ENCODE measurements around the gene TMA7B. TPM values are rescaled to one million over a fixed set of nuclear protein-coding genes. Genes with fewer than 3 reads are reported as not detected.
"Not testable (repeated sequence)": the region's sequence is repeated elsewhere in the genome, so short reads cannot be mapped to it uniquely, and the experiment has no call there.

TMA7B gene
- total and polyA plus RNA-seq, 12 donors: not detected

DNA sequence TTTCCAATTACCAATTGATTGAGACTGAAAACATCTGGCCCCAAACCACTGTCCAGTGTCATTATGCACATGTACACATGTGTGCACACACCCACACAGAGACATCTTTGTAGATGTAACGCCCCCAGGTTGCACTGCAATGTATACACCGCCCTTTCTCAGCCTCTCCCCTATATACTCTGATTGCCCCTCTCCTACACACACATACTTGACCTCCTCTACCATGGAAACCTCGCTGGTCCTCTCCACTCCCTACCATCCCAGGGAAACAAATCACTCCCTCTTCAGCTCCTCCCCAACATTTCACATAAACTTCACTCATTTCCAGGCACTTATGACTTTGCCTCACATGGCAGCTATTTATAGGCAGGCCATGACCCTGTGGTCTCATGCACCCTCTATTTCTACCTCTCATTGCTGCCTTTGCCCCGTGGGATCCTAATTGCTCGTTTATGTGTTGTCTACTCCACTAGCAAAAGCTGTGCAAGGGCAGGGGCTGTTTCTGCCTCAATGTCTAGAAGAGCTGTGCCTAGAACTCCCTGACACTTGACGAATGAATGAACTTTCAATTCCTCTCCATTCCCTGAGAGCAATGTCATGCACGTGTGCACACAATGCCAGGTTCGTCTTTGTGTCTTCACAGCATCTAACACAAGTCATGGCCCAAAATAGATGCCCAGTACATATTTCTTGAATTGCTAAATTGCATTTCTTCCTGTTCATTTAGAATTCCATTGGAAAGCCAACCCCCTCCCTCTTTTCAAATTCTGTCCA, 10.0 kb upstream of the TMA7B start:
- Histone ChIP-seq H3K36me3 (no peaks in the 10 kb centered on the region), H3K4me1 (peaks cover 0 to 15% (median 7%) of the 10 kb centered on the region in 9 donors), H3K9me3 (no peaks in the 10 kb centered on the region), H3K4me3 (no peak overlapping the region), H3K27me3 (peaks cover 0 to 4% (median 0%) of the 10 kb centered on the region in 7 donors), H3K27ac (no peak overlapping the region)
- intact Hi-C loops (cut with DNase I): loop anchor here in 1 of 10 donors (10.0 kb wide), 1 partner anchor 65 kb away; no protein-coding TSS in a partner anchor
- WGBS, 2 donors: 79 to 84% methylated on average over 8 of the region's 8 CpGs
- no peak for ATAC-seq
- TF ChIP-seq, protein P1, sequence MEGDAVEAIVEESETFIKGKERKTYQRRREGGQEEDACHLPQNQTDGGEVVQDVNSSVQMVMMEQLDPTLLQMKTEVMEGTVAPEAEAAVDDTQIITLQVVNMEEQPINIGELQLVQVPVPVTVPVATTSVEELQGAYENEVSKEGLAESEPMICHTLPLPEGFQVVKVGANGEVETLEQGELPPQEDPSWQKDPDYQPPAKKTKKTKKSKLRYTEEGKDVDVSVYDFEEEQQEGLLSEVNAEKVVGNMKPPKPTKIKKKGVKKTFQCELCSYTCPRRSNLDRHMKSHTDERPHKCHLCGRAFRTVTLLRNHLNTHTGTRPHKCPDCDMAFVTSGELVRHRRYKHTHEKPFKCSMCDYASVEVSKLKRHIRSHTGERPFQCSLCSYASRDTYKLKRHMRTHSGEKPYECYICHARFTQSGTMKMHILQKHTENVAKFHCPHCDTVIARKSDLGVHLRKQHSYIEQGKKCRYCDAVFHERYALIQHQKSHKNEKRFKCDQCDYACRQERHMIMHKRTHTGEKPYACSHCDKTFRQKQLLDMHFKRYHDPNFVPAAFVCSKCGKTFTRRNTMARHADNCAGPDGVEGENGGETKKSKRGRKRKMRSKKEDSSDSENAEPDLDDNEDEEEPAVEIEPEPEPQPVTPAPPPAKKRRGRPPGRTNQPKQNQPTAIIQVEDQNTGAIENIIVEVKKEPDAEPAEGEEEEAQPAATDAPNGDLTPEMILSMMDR (IDR thresholded peaks at IDR 0.05): no peak
- DNase-seq: no peak

DNA sequence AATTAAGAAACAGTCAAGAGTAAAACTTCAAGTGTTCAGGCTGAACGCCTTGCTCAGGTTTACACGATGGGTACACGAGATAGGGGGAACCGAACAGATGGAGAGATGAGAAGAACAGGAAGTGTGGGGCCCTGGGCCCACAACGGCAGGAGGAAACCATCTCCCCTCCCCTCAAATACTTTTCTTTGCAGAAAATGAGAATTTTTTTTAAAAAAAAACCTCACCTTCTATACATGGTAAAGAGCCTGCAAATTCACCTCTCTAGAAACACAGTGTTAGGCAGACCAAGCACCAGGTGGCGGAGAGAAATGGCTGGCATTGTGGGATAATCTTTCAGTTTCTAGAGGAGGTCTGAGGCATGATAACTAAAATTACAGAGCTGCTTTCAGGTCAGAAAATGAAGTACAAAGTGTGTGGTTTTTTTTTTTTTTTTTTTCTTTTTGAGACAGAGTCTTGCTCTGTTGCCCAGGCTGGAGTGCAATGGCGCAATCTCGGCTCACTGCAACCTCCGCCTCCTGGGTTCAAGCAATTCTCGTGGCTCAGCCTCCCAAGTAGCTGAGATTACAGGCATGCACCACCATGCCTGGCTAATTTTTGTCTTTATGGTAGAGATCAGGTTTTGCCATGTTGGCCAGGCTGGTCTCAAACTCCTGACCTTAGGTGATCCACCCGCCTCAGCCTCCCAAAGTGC, 8.4 kb upstream of the TMA7B start:
- H3K9me3 ChIP-seq; H3K4me3 ChIP-seq; H3K27me3 ChIP-seq; H3K27ac ChIP-seq; H3K36me3 ChIP-seq; DNase-seq; intact Hi-C loops (cut with DNase I); ATAC-seq: not testable (repeated sequence)
- 80 to 83% methylated on average over 11 of the region's 11 CpGs for WGBS, 2 donors
- H3K4me1 ChIP-seq: peaks cover 0 to 12% (median 9%) of the 10 kb centered on the region in 9 donors

DNA sequence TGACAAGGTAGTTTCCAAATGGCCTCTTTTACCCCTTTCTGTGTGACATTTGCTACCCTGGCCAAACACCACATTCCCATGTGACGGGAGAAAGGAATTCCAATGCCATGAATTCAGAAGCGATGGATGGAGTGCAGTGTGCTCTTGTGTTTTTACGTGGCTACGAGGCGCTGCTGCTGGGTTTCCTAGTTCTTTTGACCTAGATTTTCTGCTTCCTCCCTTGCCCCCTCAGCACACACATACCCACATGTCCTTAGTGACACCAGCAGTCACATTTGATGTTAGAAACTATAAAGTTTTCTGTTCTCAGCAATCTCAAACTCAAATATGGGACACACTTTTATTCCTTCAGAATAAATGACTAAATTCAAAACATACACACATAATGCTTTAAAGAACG, 7.8 kb upstream of the TMA7B start:
- no peaks in the 10 kb centered on the region for H3K36me3 ChIP-seq
- intact Hi-C loops (cut with DNase I): no loop called here
- H3K4me3 ChIP-seq: no peak overlapping the region
- H3K9me3 ChIP-seq: no peaks in the 10 kb centered on the region
- peaks cover 0 to 11% (median 9%) of the 10 kb centered on the region in 9 donors for H3K4me1 ChIP-seq
- no peak overlapping the region for H3K27ac ChIP-seq
- peaks cover 0 to 4% (median 0%) of the 10 kb centered on the region in 7 donors for H3K27me3 ChIP-seq
- ATAC-seq: no peak
- TF ChIP-seq, protein P1 (IDR thresholded peaks at IDR 0.05): no peak
- no peak for DNase-seq
- 84 to 88% methylated on average over 6 of the region's 6 CpGs for WGBS, 2 donors

DNA sequence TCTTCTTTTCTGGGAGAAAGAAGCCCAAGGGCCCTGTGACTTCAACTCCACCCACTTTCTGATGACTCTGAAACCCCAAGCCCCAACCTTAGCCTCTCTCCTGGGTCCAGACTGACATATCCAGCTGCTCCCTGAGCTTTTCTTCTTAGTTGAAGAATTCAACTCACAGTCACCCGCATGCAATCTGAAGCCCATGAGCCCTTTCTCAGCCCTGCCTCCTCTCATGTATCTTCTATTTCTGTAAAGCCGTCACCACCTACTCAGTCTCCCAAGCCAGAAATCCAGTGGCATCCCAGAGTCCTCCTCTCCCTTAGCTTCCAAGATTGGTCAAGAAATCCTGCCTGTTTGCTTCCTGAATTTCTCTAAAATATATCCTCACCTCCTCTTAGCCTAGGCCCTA, 7.1 kb upstream of the TMA7B start:
- Histone ChIP-seq H3K27me3 (peaks cover 0 to 10% (median 0%) of the 10 kb centered on the region in 7 donors), H3K27ac (no peak overlapping the region), H3K4me3 (no peak overlapping the region), H3K9me3 (no peaks in the 10 kb centered on the region), H3K36me3 (no peaks in the 10 kb centered on the region), H3K4me1 (peaks cover 0 to 12% (median 9%) of the 10 kb centered on the region in 9 donors)
- WGBS, 2 donors: 53 to 73% methylated on average over 2 of the region's 2 CpGs
- ATAC-seq (no peak), DNase-seq (no peak)
- intact Hi-C loops (cut with DNase I): no loop called here
- TF ChIP-seq, protein P1 (IDR thresholded peaks at IDR 0.05): no peak

Measured in heart right ventricle (tissue), 16 donors.